ES-I3 (cell line): Measurements from ENCODE around the gene AHCYL2.
"Not testable (repeated sequence)": the region's sequence is repeated elsewhere in the genome, so short reads cannot be mapped to it uniquely, and the experiment has no call there.

Experiments used
- H3K36me3 ChIP-seq: 2 replicates; pipeline ENCODE4 v1.6.1; 2013; ENCODE audit warnings: mild to moderate bottlenecking, low read length, control low read depth, moderate library complexity; ENCODE audit not compliant: insufficient read depth
- H3K4me1 ChIP-seq: 2 replicates; pipeline ENCODE4 v1.6.1; 2013; ENCODE audit warnings: mild to moderate bottlenecking, control low read depth, low read length; ENCODE audit not compliant: insufficient read depth
- H3K9ac ChIP-seq: 2 replicates; pipeline ENCODE4 v1.6.1; 2013; ENCODE audit warnings: low read depth, mild to moderate bottlenecking, low read length, moderate library complexity
- H3K9me3 ChIP-seq: 2 replicates; pipeline ENCODE4 v1.6.1; 2013; ENCODE audit warnings: mild to moderate bottlenecking, low read length, moderate library complexity; ENCODE audit not compliant: control insufficient read depth, insufficient read depth

AHCYL2 gene

GRCh38 chr7:129245533-129245932 is 20.7 kb downstream of the AHCYL2 start:
- Histone ChIP-seq H3K4me1 (peaks cover 3% of the 10 kb centered on the region; the same call in 1 of the 2 replicates), H3K9ac (no peak overlapping the region), H3K36me3 (no peaks in the 10 kb centered on the region), H3K9me3 (no peaks in the 10 kb centered on the region)

GRCh38 chr7:129247087-129247486 is 22.3 kb downstream of the AHCYL2 start:
- H3K36me3 ChIP-seq: no peaks in the 10 kb centered on the region
- peaks cover 3% of the 10 kb centered on the region; the same call in 1 of the 2 replicates for H3K4me1 ChIP-seq
- no peak overlapping the region for H3K9ac ChIP-seq
- H3K9me3 ChIP-seq: no peaks in the 10 kb centered on the region

- Histone ChIP-seq H3K36me3 (no peaks in the 10 kb centered on the region), H3K9me3 (no peaks in the 10 kb centered on the region), H3K9ac (no peak overlapping the region), H3K4me1 (peaks cover 6% of the 10 kb centered on the region; the same call in 1 of the 2 replicates)
Measured at GRCh38 chr7:129252128-129252527, 27.3 kb downstream of the AHCYL2 start.

- H3K9me3 ChIP-seq, H3K9ac ChIP-seq, H3K36me3 ChIP-seq: not testable (repeated sequence)
- peaks cover 10% of the 10 kb centered on the region; the same call in 1 of the 2 replicates for H3K4me1 ChIP-seq
Measured at GRCh38 chr7:129252603-129253002, 27.8 kb downstream of the AHCYL2 start.

- no peak overlapping the region for H3K9ac ChIP-seq
- no peaks in the 10 kb centered on the region for H3K9me3 ChIP-seq
- peaks cover 29% of the 10 kb centered on the region for H3K4me1 ChIP-seq
- H3K36me3 ChIP-seq: no peaks in the 10 kb centered on the region
Measured at GRCh38 chr7:129255800-129256199, 31.0 kb downstream of the AHCYL2 start.

- Histone ChIP-seq H3K9ac (no peak overlapping the region), H3K9me3 (no peaks in the 10 kb centered on the region), H3K36me3 (no peaks in the 10 kb centered on the region), H3K4me1 (peaks cover 29% of the 10 kb centered on the region)
Measured at GRCh38 chr7:129256221-129256620, 31.4 kb downstream of the AHCYL2 start.

GRCh38 chr7:129257168-129257567 is 32.3 kb downstream of the AHCYL2 start:
- Histone ChIP-seq H3K4me1 (peaks cover 30% of the 10 kb centered on the region), H3K9ac (no peak overlapping the region), H3K9me3 (no peaks in the 10 kb centered on the region), H3K36me3 (no peaks in the 10 kb centered on the region)

GRCh38 chr7:129258649-129259389 is 34.0 kb downstream of the AHCYL2 start:
- Histone ChIP-seq H3K9me3 (no peaks in the 10 kb centered on the region), H3K4me1 (peaks cover 35% of the 10 kb centered on the region), H3K36me3 (no peaks in the 10 kb centered on the region), H3K9ac (peak overlapping the region; percentile 11; the same call in 1 of the 2 replicates)

- Histone ChIP-seq H3K9me3 (no peaks in the 10 kb centered on the region), H3K9ac (no peak overlapping the region), H3K36me3 (no peaks in the 10 kb centered on the region), H3K4me1 (peaks cover 30% of the 10 kb centered on the region)
Measured at GRCh38 chr7:129262324-129262723, 37.5 kb downstream of the AHCYL2 start.

- Histone ChIP-seq H3K9ac (no peak overlapping the region), H3K4me1 (peaks cover 22% of the 10 kb centered on the region), H3K9me3 (no peaks in the 10 kb centered on the region), H3K36me3 (no peaks in the 10 kb centered on the region)
Measured at GRCh38 chr7:129263168-129263567, 38.3 kb downstream of the AHCYL2 start.

- Histone ChIP-seq H3K36me3 (no peaks in the 10 kb centered on the region), H3K9ac (no peak overlapping the region), H3K4me1 (peaks cover 15% of the 10 kb centered on the region), H3K9me3 (no peaks in the 10 kb centered on the region)
Measured at GRCh38 chr7:129264534-129264933, 39.7 kb downstream of the AHCYL2 start.

GRCh38 chr7:129265328-129265727 is 40.5 kb downstream of the AHCYL2 start:
- H3K9me3 ChIP-seq: no peaks in the 10 kb centered on the region
- peaks cover 10% of the 10 kb centered on the region for H3K4me1 ChIP-seq
- H3K36me3 ChIP-seq: no peaks in the 10 kb centered on the region
- no peak overlapping the region for H3K9ac ChIP-seq

GRCh38 chr7:129266181-129266580 is 41.4 kb downstream of the AHCYL2 start:
- Histone ChIP-seq H3K4me1 (peaks cover 13% of the 10 kb centered on the region; the same call in 1 of the 2 replicates), H3K9ac (no peak overlapping the region), H3K9me3 (no peaks in the 10 kb centered on the region), H3K36me3 (no peaks in the 10 kb centered on the region)

- no peaks in the 10 kb centered on the region for H3K36me3 ChIP-seq
- H3K9me3 ChIP-seq: no peaks in the 10 kb centered on the region; the same call in 1 of the 2 replicates
- no peak overlapping the region for H3K9ac ChIP-seq
- peaks cover 7% of the 10 kb centered on the region; the same call in 1 of the 2 replicates for H3K4me1 ChIP-seq
Measured at GRCh38 chr7:129270077-129270476, 45.2 kb downstream of the AHCYL2 start.
